Stimulated activated CD4-positive, alpha-beta T cell treated with anti-CD3 and anti-CD28 coated beads, Interleukin-12 subunit alpha, Interleukin-12 subunit beta, amount 100 ng/mL, for 24 hours (primary cell): Measurements from ENCODE around the gene APOB.
"Not testable (repeated sequence)": the region's sequence is repeated elsewhere in the genome, so short reads cannot be mapped to it uniquely, and the experiment has no call there.

Source experiments
- DNase-seq, 2 experiments: peaks; one replicate each; pipeline ENCODE4 v3.0.0-alpha.2; 2020; ENCODE audit warnings: low read depth in 2 of 2

Gene APOB

DNA sequence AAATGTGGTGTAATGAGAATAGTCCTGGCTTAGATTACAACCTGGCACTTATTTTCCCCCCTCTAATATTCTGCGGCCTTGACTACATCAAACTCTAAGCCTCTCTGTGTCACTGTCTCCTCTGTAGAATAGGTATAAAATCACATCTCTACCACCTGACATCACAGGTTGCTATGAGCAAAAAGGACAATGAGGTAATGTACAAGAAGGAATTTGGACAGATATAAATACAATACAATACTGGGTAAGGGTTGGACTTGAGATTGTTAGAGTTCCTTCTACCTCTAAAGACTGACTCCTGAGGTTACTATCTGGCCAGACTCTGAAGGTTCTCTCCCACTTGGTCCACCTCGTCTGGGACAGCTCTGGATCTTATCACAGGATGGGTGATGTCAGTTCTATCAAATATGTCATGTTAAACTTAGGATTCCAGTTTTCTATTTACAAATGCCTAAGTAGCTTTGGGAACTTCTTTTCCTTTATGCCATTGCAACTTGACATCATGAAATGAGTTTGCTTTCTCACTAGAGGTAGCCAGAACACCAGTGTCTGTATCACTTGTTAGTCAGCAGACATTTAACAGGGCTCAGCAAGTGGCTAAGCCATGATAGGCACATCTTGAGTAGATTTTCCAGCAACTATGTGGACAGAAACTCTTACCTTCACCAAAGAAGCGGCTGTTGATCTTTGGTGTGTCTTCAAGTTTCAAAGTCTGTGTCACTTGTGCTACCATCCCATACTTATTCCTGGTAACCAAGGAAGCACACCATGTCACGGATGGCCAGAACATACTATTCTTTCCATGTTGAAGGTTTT lies 9.5 kb downstream of the APOB start:
- no peak for DNase-seq

GRCh38 chr2:21033237-21034155 lies 10.4 kb downstream of the APOB start:
- no peak for DNase-seq

GRCh38 chr2:21032338-21033236 lies 11.3 kb downstream of the APOB start:
- no peak for DNase-seq

DNA sequence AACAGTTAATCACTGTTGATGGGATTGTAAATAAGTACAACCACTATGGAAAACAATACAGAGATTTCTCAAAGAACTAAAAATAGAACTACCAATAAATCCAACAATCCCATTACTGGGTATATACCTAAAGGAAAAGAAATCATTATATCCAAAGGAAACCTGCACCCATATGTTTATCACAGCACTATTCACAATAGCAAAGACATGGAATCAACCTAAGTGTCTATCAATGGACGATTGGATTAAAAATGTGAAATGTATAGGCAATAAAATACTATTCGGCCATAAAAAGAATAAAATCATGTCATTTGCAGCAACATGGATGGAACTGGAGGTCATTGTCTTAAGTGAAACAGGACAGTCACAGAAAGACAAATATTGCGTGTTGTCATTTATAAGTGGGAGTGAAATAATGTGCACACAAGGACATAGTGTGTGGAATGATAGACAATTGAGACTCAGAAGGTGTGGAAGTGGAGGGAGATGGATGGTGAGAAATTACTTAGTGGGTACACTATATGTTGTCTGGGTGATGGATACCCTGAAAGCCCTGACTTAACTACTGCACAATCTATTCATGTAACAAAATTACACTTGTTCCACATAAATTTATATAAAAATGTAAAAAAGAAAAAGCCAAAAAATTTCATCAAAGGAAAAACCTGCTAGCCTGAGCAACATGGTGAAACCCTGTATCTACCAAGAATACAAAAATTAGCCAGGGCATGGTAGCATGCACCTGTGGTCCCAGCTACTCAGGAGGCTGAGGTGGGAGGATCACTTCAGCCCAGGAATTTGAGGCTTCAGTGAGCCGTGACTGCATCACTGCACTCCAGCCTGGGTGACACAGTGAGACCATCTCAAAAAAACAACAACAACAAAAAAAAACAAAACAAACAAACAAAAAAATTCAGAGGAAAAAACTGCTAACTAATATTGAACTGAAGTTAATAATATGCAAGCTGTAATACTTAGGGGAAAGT lies 12.6 kb downstream of the APOB start:
- no peak for DNase-seq

DNA sequence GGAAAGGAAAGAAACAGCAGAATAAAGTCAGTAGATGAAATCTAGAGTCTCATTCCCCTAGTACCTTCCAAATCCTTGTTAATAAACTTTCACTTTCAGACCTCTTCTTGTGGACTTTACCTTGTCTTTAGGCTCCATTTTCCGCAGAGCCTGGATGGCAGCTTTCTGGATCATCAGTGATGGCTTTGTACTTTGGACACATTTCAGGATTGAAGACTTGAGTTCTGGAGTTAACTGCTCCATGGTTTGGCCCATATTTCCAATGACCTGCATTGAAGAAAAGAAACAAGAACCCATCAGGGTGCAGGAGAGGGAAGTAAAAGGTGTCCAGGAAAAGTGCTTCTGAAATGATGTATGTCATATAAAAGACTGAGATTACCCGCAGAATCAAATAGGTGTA lies 14.4 kb downstream of the APOB start:
- DNase-seq, result no peak

DNA sequence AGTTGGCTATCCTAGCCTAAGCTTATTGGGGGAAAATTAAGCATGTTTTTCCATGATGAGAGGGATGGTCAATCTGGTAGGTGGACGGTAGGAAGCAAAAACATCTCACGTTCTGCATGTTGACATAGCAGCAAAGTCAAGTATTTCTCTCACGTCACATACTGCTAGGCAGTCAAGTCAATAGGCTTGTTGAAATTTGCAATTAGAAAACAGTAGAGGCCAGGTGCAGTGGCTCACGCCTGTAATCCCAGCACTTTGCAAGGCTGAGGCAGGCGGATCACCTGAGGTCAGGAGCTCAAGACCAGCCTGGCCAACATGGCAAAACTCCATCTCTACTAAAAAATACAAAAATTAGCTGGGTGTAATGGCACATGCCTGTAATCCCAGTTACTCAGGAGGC lies 14.9 kb downstream of the APOB start:
- not testable (repeated sequence) for DNase-seq

DNA sequence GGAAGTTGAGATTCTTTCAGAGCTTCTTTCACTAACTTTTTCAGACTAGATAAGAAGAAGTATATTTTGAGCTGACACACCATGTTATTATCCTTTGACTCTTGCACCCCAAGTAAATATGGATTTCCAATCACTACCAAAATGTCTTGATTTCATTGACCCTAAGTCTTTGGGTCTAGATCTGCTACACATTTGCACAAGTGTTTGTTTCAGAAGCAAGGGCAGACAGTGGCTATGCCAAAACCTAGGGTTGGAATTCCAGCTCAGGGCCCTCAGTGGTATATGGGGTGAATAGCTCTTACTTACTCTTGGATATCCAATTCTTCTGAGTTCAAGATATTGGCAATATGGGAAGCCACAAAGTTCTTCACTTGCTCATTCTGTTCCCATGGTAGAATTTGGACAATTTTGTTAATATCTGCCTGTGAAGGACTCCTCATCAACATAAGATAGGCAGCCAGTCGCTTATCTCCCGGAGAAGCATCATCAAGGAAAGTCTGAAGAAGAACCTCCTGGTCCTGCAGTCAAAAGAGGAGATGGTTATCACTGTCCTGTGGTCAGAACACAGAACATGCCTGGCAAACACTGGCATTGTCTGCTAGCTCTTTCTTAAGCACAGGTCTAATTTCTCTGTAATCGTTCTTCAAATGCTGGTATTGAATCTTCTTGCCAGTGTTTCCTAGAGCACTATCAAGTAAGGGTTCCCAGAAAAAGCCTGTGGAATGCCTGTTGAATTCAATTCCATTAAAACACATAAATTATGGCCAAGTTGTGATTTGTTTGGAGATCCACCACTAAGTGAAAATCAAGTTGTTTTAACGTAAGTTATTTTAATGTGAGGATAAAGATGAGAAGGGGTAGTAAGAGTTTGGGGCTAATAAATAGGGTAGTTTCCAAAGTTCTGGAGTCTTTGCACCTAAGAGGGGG lies 15.6 kb downstream of the APOB start:
- DNase-seq, result no peak

- DNase-seq, result no peak
Observed at GRCh38 chr2:21026479-21027282, 17.2 kb downstream of the APOB start.

DNA sequence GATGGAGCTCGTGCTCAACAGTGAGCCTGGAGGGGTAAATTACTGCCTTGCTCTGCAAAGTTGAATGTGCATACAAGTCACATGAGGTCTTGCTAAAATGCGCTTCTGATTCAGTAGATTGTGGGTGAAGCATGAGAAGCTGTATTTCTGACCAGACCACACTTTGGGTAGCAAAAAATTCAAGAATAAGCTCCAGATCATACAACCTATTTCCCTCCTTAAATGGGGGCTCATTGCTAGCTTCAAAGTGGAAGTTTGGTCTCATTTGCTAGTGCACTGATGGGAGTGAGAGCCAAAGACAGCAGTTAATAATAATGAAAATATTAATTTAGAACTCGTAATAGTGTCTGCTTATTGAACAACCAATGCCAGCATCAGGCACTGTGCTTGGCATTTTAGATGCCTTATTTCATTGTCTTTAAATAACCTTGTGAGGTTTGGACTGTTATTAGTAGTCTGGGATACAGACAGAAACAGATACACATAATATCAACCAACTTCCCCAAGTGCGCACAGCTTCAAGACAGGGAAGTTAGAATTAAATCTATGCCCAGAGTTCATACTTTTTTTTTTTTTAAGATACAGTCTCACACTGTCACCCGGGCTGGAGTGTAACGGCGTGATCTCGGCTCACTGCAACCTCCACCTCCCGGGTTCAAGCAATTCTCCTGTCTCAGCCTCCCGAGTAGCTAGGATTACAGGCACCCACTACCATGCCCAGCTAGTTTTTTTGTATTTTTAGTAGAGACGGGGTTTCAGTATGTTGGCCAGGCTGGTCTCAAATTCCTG lies 18.0 kb downstream of the APOB start:
- no peak for DNase-seq

DNA sequence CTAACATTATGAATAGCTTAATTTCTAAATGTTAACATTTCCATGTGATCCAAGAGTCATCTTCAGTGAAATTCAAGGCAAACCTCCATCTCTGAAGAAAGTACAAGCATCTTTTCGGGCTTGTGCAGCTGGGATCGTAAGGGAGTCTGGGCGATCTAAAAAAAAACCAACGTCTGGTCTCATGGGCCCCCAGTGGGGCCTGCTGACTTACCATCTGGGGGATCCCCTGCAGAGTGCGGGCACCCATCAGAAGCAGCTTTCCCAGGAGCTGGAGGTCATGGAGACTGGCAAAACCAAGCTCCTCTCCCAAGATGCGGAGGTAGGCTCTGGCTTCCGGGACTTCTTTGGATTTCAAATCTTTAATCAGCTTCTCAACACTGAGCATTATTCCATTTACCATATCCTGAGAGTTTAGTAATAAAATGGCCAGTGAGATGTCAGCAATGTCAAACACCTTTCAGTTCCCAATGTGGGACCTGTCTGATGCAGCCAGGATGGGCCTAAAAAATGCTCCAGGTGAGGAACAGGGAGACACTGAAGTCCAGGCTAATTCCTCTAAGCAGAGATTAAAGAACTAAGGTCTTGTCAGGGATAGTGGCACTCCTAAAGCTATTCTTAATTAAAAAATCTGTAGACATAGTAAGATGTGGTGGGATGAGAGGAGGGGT lies 19.0 kb downstream of the APOB start:
- no peak for DNase-seq

GRCh38 chr2:21024198-21024597 lies 19.7 kb downstream of the APOB start:
- no peak for DNase-seq

GRCh38 chr2:21023419-21024181 lies 20.3 kb downstream of the APOB start:
- no peak for DNase-seq

GRCh38 chr2:21022792-21023367 lies 21.0 kb downstream of the APOB start:
- no peak for DNase-seq

- DNase-seq, result no peak
Observed at GRCh38 chr2:21021430-21021829, 22.4 kb downstream of the APOB start.

- no peak for DNase-seq
Observed at GRCh38 chr2:21020668-21021288, 23.1 kb downstream of the APOB start.
